Erythroblast (primary cell): ENCODE measurements around the gene ADD3.

Experiments used
- DNase-seq, 2 experiments: peaks; one replicate each; lab custom pipeline; 2025; lab: John Stamatoyannopoulos, UW
- GATA1 ChIP-seq: IDR thresholded peaks from 2 replicates; pipeline ENCODE4 v1.6.1; 2011; ENCODE audit warnings: low read depth, mild to moderate bottlenecking, control low read depth, low read length, moderate library complexity
- POLR2A ChIP-seq: IDR thresholded peaks from 2 replicates; pipeline ENCODE4 v1.6.1; 2011; ENCODE audit warnings: mild to moderate bottlenecking, low read length

The ADD3 gene, protein sequence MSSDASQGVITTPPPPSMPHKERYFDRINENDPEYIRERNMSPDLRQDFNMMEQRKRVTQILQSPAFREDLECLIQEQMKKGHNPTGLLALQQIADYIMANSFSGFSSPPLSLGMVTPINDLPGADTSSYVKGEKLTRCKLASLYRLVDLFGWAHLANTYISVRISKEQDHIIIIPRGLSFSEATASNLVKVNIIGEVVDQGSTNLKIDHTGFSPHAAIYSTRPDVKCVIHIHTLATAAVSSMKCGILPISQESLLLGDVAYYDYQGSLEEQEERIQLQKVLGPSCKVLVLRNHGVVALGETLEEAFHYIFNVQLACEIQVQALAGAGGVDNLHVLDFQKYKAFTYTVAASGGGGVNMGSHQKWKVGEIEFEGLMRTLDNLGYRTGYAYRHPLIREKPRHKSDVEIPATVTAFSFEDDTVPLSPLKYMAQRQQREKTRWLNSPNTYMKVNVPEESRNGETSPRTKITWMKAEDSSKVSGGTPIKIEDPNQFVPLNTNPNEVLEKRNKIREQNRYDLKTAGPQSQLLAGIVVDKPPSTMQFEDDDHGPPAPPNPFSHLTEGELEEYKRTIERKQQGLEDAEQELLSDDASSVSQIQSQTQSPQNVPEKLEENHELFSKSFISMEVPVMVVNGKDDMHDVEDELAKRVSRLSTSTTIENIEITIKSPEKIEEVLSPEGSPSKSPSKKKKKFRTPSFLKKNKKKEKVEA

DNA sequence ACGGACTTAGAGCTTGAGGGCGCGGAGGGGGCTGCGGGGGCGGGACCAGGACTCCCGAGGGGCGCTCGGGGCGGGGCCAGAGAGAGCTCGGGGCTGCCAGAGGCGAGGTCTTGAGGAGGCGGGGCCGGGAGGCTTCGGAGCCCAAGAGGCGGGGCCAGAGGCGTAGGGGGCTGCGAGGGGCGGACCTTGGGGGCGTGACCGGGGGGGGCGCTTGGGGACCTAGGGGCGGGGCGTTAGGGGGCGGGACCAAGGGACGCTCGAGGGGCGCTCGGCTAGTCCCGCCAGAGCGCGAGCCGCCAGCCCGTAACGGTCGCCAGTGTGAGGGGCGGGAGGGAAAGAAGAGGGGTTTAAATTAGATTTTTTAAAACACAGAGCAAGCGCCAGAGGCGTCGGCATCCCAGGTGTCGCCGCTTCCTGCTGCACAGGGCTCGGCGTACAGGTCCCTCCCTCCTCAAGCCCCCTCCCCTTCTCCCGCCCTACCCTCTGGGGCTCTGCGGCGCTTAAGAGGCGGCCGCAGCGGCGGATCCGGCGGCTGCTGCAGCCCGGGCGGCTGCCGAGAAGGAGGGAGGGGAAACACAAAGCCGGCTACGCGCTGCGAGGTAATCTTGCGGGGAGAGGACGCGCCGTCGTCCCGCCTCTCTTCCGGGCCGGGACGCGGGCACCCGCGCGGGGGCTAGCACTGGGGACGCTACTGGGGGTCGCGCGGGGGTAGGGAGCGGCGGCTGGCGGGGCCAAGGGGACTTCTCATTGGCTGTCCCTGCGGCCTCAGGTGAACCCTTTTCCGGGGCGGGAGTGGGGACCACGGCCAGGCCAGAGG, at the start of gene ADD3:
Gene ADD3 (plus strand): TSS at position 284 of the 817 bp plus-strand sequence. CDS start 92,670 bp downstream, outside the sequence.
- DNase-seq: peak; percentile 95
- TF ChIP-seq POLR2A (peak; percentile 31), GATA1 (no peak)

DNA sequence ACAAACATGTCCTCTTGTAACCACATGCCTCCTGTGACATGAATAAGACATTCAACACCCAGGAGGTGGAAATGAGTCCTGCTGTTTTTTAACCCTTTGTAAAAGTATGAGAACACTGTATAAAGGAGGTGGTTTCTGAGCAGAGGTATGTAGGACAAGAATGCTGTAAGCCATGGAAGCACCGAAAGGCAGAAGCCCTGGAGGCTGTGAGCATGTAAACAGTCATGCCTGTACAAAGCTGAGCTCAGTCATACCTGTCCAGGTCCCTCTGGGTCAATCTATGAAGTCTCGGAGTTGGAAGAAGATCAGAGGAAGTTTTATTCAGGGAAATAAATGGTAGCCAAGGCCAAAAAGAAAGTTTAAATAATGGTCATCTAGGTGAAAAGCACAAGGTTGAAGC, 49.7 kb upstream of the ADD3 start:
- no peak for DNase-seq
- no peak for TF ChIP-seq POLR2A
- TF ChIP-seq GATA1: no peak

DNA sequence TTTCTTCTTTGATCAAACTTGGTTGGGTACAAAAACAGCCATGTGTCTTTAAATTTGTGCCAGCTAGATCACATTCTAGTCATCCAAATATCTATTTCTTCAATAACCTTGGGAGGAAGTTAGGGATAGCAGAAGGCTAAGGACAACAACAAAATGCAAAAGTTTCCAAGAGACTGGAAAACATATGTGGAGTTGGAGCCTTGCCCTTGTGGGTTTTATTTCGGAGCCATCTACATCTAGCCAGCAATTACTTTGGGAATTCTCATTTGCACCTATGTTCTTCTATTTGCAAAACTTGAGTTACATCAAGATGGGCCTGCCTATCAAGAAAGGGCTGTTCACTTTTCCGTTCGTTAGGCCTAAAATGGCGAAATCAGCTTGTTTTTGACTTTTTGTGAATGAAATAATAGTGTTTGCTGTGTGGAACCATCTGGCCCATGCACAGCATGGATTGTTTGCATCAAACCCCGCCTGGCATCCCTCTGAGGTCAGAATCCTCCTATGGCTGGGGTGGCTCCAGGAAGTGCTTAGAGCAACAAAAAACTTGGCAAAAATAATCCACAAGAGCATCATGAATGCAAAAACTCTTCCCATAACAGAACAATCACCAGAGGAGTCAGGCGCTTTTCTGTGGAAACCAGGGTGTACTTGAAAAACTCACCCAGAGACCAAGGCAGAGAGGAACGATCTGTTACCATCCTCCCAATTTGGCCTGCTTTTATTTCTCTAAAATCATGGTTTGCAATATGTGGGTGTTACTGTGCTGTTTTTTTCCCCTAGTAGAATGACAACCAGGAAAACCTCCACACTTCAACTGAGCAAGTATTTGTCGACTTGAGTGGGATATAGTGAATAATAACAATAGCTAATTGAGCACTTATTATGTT, 48.3 kb upstream of the ADD3 start:
- TF ChIP-seq GATA1 (no peak), POLR2A (no peak)
- no peak for DNase-seq

- DNase-seq: no peak
- no peak for TF ChIP-seq GATA1
Observed at GRCh38 chr10:109960682-109961081, 47.1 kb upstream of the ADD3 start.

DNA sequence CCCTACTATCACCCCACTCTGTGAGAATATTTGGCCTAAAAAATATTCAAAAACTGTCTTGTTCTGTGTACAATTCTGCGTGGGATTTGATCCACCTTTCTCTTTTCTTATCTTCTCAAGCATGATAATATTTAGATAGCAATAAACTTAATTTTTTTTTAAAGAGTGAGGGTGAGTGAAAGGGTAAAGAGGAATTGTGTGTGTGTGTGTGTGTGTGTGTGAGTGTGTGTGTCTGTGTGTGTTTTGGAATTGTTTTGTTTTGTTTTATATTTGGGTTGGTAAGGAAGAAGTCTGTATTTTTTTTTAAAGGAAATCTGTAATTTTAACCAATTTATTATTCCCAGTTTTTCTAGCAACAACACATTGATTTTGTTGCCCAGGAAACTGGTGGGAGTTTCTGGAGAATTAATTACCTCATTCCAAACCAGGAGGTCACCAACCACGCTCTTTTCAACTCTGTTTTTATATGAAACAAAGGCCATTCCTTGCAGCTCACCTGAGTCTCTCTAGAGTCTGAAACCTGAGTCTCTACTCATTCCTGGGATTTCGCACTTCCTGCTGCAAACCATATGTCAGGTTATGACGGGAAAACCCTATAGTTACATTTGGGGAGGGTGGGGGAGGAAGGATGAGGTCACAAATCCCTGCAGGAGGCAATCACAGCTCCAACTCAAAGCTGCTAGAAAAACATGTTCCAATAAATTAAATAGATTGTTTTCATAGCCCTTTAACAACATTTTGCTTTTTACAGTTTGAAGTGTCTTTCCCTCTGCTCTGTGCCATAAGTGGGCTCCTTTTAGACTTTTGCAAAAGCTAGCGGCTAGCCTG, 46.4 kb upstream of the ADD3 start:
- no peak for TF ChIP-seq GATA1
- DNase-seq: no peak

GRCh38 chr10:109962247-109962646, 45.5 kb upstream of the ADD3 start:
- TF ChIP-seq GATA1 (no peak), POLR2A (no peak)

DNA sequence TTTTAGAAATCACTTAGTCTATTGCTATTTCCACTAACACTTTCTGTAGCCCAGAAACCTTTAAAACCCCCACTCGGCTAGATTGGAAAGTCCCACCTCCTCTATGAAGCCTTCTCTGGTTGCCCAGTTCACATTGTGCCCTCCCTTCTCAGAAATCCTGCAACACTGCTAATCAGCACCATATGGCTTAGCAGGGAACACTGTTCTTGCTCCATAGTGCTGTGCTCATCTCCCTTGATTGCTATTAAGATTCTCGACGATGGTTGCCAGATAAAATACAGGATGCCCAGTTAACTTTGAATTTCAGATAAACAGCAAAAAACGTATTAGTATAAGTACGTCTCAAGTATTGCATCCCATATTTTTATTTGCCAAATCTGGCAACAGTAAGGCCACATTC, 44.3 kb upstream of the ADD3 start:
- no peak for TF ChIP-seq POLR2A
- TF ChIP-seq GATA1: no peak
- DNase-seq: no peak

More at GRCh38 chr10:109962247-109962646, 45.5 kb upstream of the ADD3 start:
- no peak for DNase-seq

GRCh38 chr10:109964318-109964717, 43.5 kb upstream of the ADD3 start:
- DNase-seq: no peak
- no peak for TF ChIP-seq POLR2A

DNA sequence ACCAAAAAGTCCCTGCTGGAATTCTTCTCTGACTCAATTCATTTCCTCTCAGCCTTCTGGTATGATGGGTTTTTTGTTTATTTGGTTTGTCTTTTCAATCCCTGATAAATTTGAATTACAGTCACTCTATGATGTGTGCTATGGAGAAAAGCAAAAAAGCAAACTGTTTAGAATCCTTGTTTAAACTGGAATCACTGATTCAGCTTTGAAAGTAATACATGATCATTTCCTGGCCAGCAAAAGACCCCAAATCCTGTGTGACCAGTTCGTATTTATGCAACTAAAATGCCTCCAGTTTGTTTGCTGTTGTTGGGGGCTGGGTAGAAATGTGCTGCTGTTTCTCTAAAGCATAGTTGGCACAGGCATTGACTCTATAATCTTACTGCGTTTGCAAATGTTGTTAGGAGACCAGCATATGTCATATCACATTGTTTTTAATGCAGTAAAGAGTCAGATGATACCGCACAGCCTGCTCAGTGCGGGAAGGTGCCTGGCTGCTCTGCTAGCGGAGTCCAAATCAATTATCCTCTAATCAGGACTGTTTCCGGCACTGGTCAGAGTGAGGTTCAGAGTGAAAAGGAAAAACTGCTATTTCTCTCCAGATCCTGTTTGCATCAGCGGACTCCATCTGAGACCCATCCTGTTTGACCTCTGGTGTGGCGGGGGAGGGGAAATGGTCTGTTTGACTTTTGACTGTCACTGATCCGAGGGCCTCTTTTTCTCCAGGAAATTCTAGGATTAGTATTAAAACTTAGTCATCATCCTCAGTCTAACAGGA, 40.6 kb upstream of the ADD3 start:
- TF ChIP-seq POLR2A: no peak
- TF ChIP-seq GATA1: no peak
- DNase-seq: no peak

- DNase-seq: no peak
- TF ChIP-seq POLR2A: no peak
- TF ChIP-seq GATA1: no peak
Observed at GRCh38 chr10:109967739-109968088, 40.1 kb upstream of the ADD3 start.

DNA sequence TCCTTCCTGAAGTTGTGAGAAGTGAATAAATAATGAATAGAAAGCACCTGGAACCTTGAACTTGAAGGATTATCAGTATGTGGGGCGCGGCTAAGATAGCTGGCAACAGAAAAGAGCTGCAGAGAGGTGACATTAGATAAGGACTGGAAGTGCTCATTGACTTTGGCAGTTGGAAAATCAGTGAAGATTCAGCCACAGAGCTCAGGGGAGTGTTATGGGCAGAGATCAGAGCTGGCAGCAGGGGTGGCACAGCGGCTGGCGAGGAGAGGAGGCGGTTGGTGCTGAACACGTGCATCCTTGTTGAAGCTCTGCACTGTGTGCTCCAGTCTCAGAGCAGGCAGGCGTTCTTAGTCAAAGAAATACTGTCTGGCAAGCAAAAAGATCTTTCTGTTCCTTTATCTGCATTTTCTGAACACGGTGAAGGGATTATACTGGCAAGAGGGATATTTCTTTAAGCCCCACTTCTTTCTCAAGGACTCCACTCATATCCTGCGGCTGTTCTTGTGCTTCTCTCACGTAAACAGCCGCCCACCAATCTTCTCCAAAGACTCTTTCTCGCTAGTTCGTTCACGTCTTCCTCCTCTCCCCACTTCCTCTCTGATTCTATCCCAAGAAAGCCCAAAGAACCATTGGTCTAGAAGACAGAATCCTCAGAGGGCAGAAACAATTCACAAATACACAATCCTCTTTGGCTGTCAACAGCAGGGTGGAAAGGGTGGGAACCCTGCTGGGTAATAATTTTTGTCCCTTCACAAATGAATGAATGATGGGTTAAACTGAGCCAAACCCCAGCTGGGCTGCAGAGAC, 38.6 kb upstream of the ADD3 start:
- TF ChIP-seq POLR2A (no peak), GATA1 (no peak)
- DNase-seq: peak in 1 of 2 experiments; percentile 42
